Stimulated activated CD4-positive, alpha-beta T cell treated with anti-CD3 and anti-CD28 coated beads, Interleukin-2, amount 100 ng/mL, for 4 hours (primary cell): ENCODE data around the gene CHD5.
"Not testable (repeated sequence)": the region's sequence is repeated elsewhere in the genome, so short reads cannot be mapped to it uniquely, and the experiment has no call there.

Experiments
- DNase-seq: peaks from one replicate; pipeline ENCODE4 v3.0.0-alpha.2; 2020; ENCODE audit warnings: low read depth

Gene CHD5

GRCh38 chr1:6083801-6084446 lies 96.2 kb downstream of the CHD5 start:
- no peak for DNase-seq

- no peak for DNase-seq
Measured at GRCh38 chr1:6083385-6083784, 96.7 kb downstream of the CHD5 start.

- no peak for DNase-seq
Measured at GRCh38 chr1:6082430-6082971, 97.6 kb downstream of the CHD5 start.

- no peak for DNase-seq
Measured at GRCh38 chr1:6081901-6082300, 98.2 kb downstream of the CHD5 start.

GRCh38 chr1:6080469-6080868 lies 99.7 kb downstream of the CHD5 start:
- no peak for DNase-seq

GRCh38 chr1:6077919-6078318 lies 102.2 kb downstream of the CHD5 start:
- no peak for DNase-seq

GRCh38 chr1:6077506-6077905 lies 102.6 kb downstream of the CHD5 start:
- no peak for DNase-seq

GRCh38 chr1:6077061-6077460 lies 103.1 kb downstream of the CHD5 start:
- not testable (repeated sequence) for DNase-seq

- DNase-seq: no peak
Measured at GRCh38 chr1:6075748-6076147, 104.4 kb downstream of the CHD5 start.

- no peak for DNase-seq
Measured at GRCh38 chr1:6074192-6074901, 105.8 kb downstream of the CHD5 start.

- no peak for DNase-seq
Measured at GRCh38 chr1:6073480-6074053, 106.6 kb downstream of the CHD5 start.

GRCh38 chr1:6072774-6073479 lies 107.2 kb downstream of the CHD5 start:
- DNase-seq: no peak

- DNase-seq: no peak
Measured at GRCh38 chr1:6071219-6071618, 108.9 kb downstream of the CHD5 start.

GRCh38 chr1:6070450-6070974 lies 109.6 kb downstream of the CHD5 start:
- no peak for DNase-seq

GRCh38 chr1:6069573-6069972 lies 110.5 kb downstream of the CHD5 start:
- no peak for DNase-seq

GRCh38 chr1:6068932-6069331 lies 111.2 kb downstream of the CHD5 start:
- no peak for DNase-seq

- DNase-seq: no peak
Measured at GRCh38 chr1:6068073-6068472, 112.0 kb downstream of the CHD5 start.

GRCh38 chr1:6066680-6067079 lies 113.4 kb downstream of the CHD5 start:
- DNase-seq: no peak

- DNase-seq: no peak
Measured at GRCh38 chr1:6065093-6065858, 114.8 kb downstream of the CHD5 start.

GRCh38 chr1:6063532-6064053 lies 116.5 kb downstream of the CHD5 start:
- not testable (repeated sequence) for DNase-seq

GRCh38 chr1:6062670-6063069 lies 117.5 kb downstream of the CHD5 start:
- no peak for DNase-seq
